Tongue (tissue), 2 donors: ENCODE data around the gene DVL1. TPM values are rescaled to one million over a fixed set of nuclear protein-coding genes. Genes with fewer than 3 reads are reported as not detected.
"Not testable (repeated sequence)": the region's sequence is repeated elsewhere in the genome, so short reads cannot be mapped to it uniquely, and the experiment has no call there.

Experiments used
- DNase-seq: peaks from one replicate; pipeline ENCODE4 v3.0.0-alpha.2; 2015
- total RNA-seq: library from RNA; depleted of rRNA; stranded (reverse); fragments of >200 nt; gene quantifications from one replicate; pipeline ENCODE4 v1.2.3, GENCODE V29; 2014

Gene DVL1
- total RNA-seq, result 82.8 TPM

- peak; percentile 84 for DNase-seq
Observed at GRCh38 chr1:1349256-1350012, at the start of gene DVL1. DVL1 (minus strand) TSS chr1:1349418; CDS start chr1:1349065, 353 bp downstream.

GRCh38 chr1:1398677-1399186, 49.5 kb upstream of the DVL1 start:
- DNase-seq, result no peak

GRCh38 chr1:1397839-1398523, 48.8 kb upstream of the DVL1 start:
- DNase-seq, result no peak

GRCh38 chr1:1395166-1395565, 45.9 kb upstream of the DVL1 start:
- DNase-seq, result no peak

GRCh38 chr1:1394116-1394515, 44.9 kb upstream of the DVL1 start:
- no peak for DNase-seq

GRCh38 chr1:1393428-1393827, 44.2 kb upstream of the DVL1 start:
- DNase-seq, result no peak

- DNase-seq, result no peak
Observed at GRCh38 chr1:1393014-1393413, 43.8 kb upstream of the DVL1 start.

GRCh38 chr1:1391225-1391624, 42.0 kb upstream of the DVL1 start:
- DNase-seq, result no peak

- DNase-seq, result no peak
Observed at GRCh38 chr1:1390675-1391074, 41.5 kb upstream of the DVL1 start.

GRCh38 chr1:1388078-1388472, 38.9 kb upstream of the DVL1 start:
- DNase-seq, result no peak

- DNase-seq, result no peak
Observed at GRCh38 chr1:1387098-1388077, 38.2 kb upstream of the DVL1 start.

- no peak for DNase-seq
Observed at GRCh38 chr1:1385931-1386330, 36.7 kb upstream of the DVL1 start.

GRCh38 chr1:1385339-1385738, 36.1 kb upstream of the DVL1 start:
- not testable (repeated sequence) for DNase-seq

- DNase-seq, result no peak
Observed at GRCh38 chr1:1381294-1381693, 32.1 kb upstream of the DVL1 start.

GRCh38 chr1:1380860-1381259, 31.6 kb upstream of the DVL1 start:
- DNase-seq, result no peak

GRCh38 chr1:1377540-1378205, 28.5 kb upstream of the DVL1 start:
- DNase-seq, result no peak

GRCh38 chr1:1376551-1377226, 27.5 kb upstream of the DVL1 start:
- DNase-seq, result no peak

GRCh38 chr1:1374929-1375662, 25.9 kb upstream of the DVL1 start, which contains the start of gene AURKAIP1:
AURKAIP1 (minus strand) TSS chr1:1375207; CDS start chr1:1374756, 451 bp downstream.
- DNase-seq, result peak; percentile 100

GRCh38 chr1:1374589-1374928, 25.3 kb upstream of the DVL1 start:
- no peak for DNase-seq

GRCh38 chr1:1373815-1374588, 24.8 kb upstream of the DVL1 start:
- no peak for DNase-seq
